SK-N-SH treated with all-trans-retinoic acid at 6 μM for 48 hours (cell line): ENCODE measurements around the gene KLF6.

Experiments used
- CSDC2 ChIP-seq: fragments of 250-450 bp; sonication (Bioruptor Pico); IDR thresholded peaks from 2 replicates; pipeline ENCODE4 v1.5.0; 2020; ENCODE audit warnings: mild to moderate bottlenecking, moderate library complexity
- ZC3H10 ChIP-seq: fragments of 250-450 bp; sonication (Bioruptor Pico); IDR thresholded peaks from 2 replicates; pipeline ENCODE4 v1.5.1; 2021; ENCODE audit warnings: mild to moderate bottlenecking, moderate library complexity
- ZFP30 ChIP-seq: fragments of 450-650 bp; formaldehyde crosslinking; IDR thresholded peaks from 2 replicates; pipeline ENCODE4 v1.5.0; 2022; ENCODE audit warnings: mild to moderate bottlenecking, moderate library complexity

GRCh38 chr10:3763035-3763456 lies 22.0 kb downstream of the KLF6 start:
- no peak for TF ChIP-seq CSDC2 (CRISPR knock-in tag)
- TF ChIP-seq ZC3H10 (CRISPR knock-in tag): no peak
- no peak for TF ChIP-seq ZFP30
